Neural cell (in vitro differentiated cells): Measurements from ENCODE around the gene ZNF276. TPM values are rescaled to one million over a fixed set of nuclear protein-coding genes. Genes with fewer than 3 reads are reported as not detected.

Experiments
- H2AFZ ChIP-seq: fragments of 200-600, 300-800 bp; sonication (generic), shearing (Covaris generic); 2 replicates; pipeline ENCODE4 v1.6.0; 2014; ENCODE audit warnings: low read depth, mild to moderate bottlenecking, antibody characterized with exemption, low read length, moderate library complexity
- H3F3A ChIP-seq: fragments of 200-600 bp; shearing (Covaris generic); 2 replicates; pipeline ENCODE4 v1.6.1; 2016; ENCODE audit warnings: mild to moderate bottlenecking, moderate library complexity, mixed read lengths, antibody characterized with exemption, low read length; ENCODE audit not compliant: insufficient read depth, poor library complexity, severe bottlenecking
- H3K27ac ChIP-seq: fragments of 200-600, 300-800 bp; sonication (generic), shearing (Covaris generic); 2 replicates; pipeline ENCODE4 v1.5.1; 2014; ENCODE audit warnings: mild to moderate bottlenecking, low read length, moderate library complexity
- H3K27me3 ChIP-seq: fragments of 300-800, 200-600 bp; sonication (generic), shearing (Covaris generic); 2 replicates; pipeline ENCODE4 v1.6.0; 2014; ENCODE audit warnings: mild to moderate bottlenecking, low read depth, low read length, moderate library complexity; ENCODE audit not compliant: insufficient read depth
- H3K36me3 ChIP-seq: fragments of 300-800, 200-600 bp; sonication (generic), shearing (Covaris generic); 2 replicates; pipeline ENCODE4 v1.5.1; 2014; ENCODE audit warnings: mild to moderate bottlenecking, antibody characterized with exemption, low read length, moderate library complexity; ENCODE audit not compliant: insufficient read depth
- H3K4me2 ChIP-seq: fragments of 300-800, 200-600 bp; sonication (generic), shearing (Covaris generic); 2 replicates; pipeline ENCODE4 v1.6.0; 2014; ENCODE audit warnings: mild to moderate bottlenecking, low read length
- H3K4me3 ChIP-seq: fragments of 300-800, 200-600 bp; sonication (generic), shearing (Covaris generic); 2 replicates; pipeline ENCODE4 v1.5.1; 2014; ENCODE audit warnings: mild to moderate bottlenecking, low read length, moderate library complexity
- H3K79me2 ChIP-seq: fragments of 200-600 bp; shearing (Covaris generic); replicated peaks from 2 replicates; pipeline ENCODE4 v1.6.0; 2014; ENCODE audit warnings: mild to moderate bottlenecking, low read length, moderate library complexity; ENCODE audit not compliant: insufficient read depth
- H3K9ac ChIP-seq: fragments of 300-800, 200-600 bp; sonication (generic), shearing (Covaris generic); 2 replicates; pipeline ENCODE4 v1.6.1; 2016; ENCODE audit warnings: mild to moderate bottlenecking, low read length, mixed read lengths
- H3K9me2 ChIP-seq: fragments of 200-600 bp; shearing (Covaris generic); 2 replicates; pipeline ENCODE4 v1.6.1; 2016; ENCODE audit warnings: mild to moderate bottlenecking, low read length, mixed read lengths; ENCODE audit not compliant: insufficient read depth
- H3K9me3 ChIP-seq: fragments of 200-600, 300-800 bp; sonication (generic), shearing (Covaris generic); 2 replicates; pipeline ENCODE4 v1.6.1; 2016; ENCODE audit warnings: mild to moderate bottlenecking, mixed run types, low read length, moderate library complexity, mixed read lengths
- H4K20me1 ChIP-seq: fragments of 200-600 bp; shearing (Covaris generic); 2 replicates; pipeline ENCODE4 v1.6.1; 2016; ENCODE audit warnings: mild to moderate bottlenecking, mixed run types; ENCODE audit not compliant: insufficient read depth
- EP300 ChIP-seq: fragments of 450-650 bp; conservative IDR thresholded peaks from 2 replicates; pipeline ENCODE4 v1.6.1; 2014; ENCODE audit warnings: antibody characterized with exemption, mild to moderate bottlenecking, moderate library complexity; ENCODE audit not compliant: poor library complexity, severe bottlenecking
- EZH2 ChIP-seq: fragments of 200-600, 300-800 bp; shearing (Covaris generic), sonication (generic); IDR thresholded peaks from 2 replicates; pipeline ENCODE4 v1.6.1; 2014; ENCODE audit warnings: antibody characterized with exemption, low read length, borderline replicate concordance, mild to moderate bottlenecking; ENCODE audit not compliant: insufficient read depth, poor library complexity, severe bottlenecking
- MXI1 ChIP-seq: fragments of 450-650 bp; conservative IDR thresholded peaks from 2 replicates; pipeline ENCODE4 v1.6.1; 2014; ENCODE audit warnings: antibody characterized with exemption, mild to moderate bottlenecking; ENCODE audit not compliant: poor library complexity, severe bottlenecking
- POLR2AphosphoS5 ChIP-seq: IDR thresholded peaks from 2 replicates; pipeline ENCODE4 v1.6.1; 2012
- RAD21 ChIP-seq: fragments of 450-650 bp; conservative IDR thresholded peaks from 2 replicates; pipeline ENCODE4 v1.6.1; 2014; ENCODE audit warnings: antibody characterized with exemption, mild to moderate bottlenecking, moderate library complexity
- SMC3 ChIP-seq: fragments of 450-650 bp; conservative IDR thresholded peaks from 2 replicates; pipeline ENCODE4 v1.6.1; 2014; ENCODE audit warnings: antibody characterized with exemption, mild to moderate bottlenecking, moderate library complexity; ENCODE audit not compliant: poor library complexity
- TAF1 ChIP-seq: IDR thresholded peaks from 2 replicates; pipeline ENCODE4 v1.6.1; 2012; ENCODE audit warnings: low read depth
- polyA plus RNA-seq: library from polyadenylated mRNA; depleted of rRNA; stranded (reverse); fragments of >200 nt; gene quantifications from 2 replicates; pipeline ENCODE4 v1.2.3, GENCODE V29; 2014
- TF ChIP-seq, protein P1 (sequence below): IDR thresholded peaks from 2 replicates; pipeline ENCODE4 v1.6.1; 2012; ENCODE audit warnings: borderline replicate concordance
- TF ChIP-seq, protein P2 (sequence below): fragments of 450-650 bp; IDR thresholded peaks from 2 replicates; pipeline ENCODE4 v1.5.1; 2014; ENCODE audit warnings: antibody characterized with exemption, mild to moderate bottlenecking, moderate library complexity; ENCODE audit not compliant: poor library complexity, severe bottlenecking

Gene ZNF276
- polyA plus RNA-seq, 1 donor from 2014 or later = 35.4 TPM

DNA sequence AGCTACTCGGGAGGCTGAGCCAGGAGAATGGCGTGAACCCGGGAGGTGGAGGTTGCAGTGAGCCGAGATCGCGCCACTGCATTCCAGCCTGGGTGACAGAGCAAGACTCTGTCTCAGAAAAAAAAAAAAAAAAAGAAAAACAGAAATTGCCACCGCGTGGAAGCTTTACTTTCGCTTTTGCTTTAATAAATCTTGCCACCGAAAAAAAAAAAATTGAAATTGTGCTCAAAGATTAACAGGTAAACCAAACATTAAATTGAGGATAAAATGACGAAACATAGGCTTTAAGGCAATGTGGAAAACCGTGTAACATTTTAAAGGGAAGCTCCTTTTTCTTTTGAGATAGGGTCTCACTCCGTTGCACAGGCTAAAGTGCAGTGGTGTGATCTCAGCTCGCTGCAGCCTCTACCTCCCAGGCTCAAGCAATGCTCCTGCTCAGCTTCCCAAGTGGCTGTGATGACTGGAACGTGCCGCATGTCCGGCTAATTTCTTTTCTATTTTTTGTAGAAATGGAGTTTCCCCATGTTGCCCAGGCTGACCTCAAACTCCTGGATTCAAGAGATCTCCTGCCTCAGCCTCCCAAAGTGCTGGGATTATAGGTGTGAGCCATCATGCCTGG, 40.1 kb downstream of the ZNF276 start:
- Histone ChIP-seq H3F3A (no peaks in the 10 kb centered on the region), H2AFZ (no peak overlapping the region), H3K9ac (no peak overlapping the region), H3K27me3 (no peaks in the 10 kb centered on the region), H3K4me3 (no peak overlapping the region), H3K79me2 (no peaks in the 10 kb centered on the region), H3K9me3 (no peaks in the 10 kb centered on the region), H3K36me3 (no peaks in the 10 kb centered on the region), H3K4me2 (no peak overlapping the region), H4K20me1 (no peaks in the 10 kb centered on the region), H3K27ac (no peak overlapping the region), H3K9me2 (no peaks in the 10 kb centered on the region)
- no peak for TF ChIP-seq EP300
- no peak for TF ChIP-seq SMC3
- no peak for TF ChIP-seq EZH2
- TF ChIP-seq, protein P1, sequence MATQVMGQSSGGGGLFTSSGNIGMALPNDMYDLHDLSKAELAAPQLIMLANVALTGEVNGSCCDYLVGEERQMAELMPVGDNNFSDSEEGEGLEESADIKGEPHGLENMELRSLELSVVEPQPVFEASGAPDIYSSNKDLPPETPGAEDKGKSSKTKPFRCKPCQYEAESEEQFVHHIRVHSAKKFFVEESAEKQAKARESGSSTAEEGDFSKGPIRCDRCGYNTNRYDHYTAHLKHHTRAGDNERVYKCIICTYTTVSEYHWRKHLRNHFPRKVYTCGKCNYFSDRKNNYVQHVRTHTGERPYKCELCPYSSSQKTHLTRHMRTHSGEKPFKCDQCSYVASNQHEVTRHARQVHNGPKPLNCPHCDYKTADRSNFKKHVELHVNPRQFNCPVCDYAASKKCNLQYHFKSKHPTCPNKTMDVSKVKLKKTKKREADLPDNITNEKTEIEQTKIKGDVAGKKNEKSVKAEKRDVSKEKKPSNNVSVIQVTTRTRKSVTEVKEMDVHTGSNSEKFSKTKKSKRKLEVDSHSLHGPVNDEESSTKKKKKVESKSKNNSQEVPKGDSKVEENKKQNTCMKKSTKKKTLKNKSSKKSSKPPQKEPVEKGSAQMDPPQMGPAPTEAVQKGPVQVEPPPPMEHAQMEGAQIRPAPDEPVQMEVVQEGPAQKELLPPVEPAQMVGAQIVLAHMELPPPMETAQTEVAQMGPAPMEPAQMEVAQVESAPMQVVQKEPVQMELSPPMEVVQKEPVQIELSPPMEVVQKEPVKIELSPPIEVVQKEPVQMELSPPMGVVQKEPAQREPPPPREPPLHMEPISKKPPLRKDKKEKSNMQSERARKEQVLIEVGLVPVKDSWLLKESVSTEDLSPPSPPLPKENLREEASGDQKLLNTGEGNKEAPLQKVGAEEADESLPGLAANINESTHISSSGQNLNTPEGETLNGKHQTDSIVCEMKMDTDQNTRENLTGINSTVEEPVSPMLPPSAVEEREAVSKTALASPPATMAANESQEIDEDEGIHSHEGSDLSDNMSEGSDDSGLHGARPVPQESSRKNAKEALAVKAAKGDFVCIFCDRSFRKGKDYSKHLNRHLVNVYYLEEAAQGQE = no peak
- TF ChIP-seq TAF1 = no peak
- TF ChIP-seq RAD21 = no peak
- no peak for TF ChIP-seq MXI1
- TF ChIP-seq, protein P2, sequence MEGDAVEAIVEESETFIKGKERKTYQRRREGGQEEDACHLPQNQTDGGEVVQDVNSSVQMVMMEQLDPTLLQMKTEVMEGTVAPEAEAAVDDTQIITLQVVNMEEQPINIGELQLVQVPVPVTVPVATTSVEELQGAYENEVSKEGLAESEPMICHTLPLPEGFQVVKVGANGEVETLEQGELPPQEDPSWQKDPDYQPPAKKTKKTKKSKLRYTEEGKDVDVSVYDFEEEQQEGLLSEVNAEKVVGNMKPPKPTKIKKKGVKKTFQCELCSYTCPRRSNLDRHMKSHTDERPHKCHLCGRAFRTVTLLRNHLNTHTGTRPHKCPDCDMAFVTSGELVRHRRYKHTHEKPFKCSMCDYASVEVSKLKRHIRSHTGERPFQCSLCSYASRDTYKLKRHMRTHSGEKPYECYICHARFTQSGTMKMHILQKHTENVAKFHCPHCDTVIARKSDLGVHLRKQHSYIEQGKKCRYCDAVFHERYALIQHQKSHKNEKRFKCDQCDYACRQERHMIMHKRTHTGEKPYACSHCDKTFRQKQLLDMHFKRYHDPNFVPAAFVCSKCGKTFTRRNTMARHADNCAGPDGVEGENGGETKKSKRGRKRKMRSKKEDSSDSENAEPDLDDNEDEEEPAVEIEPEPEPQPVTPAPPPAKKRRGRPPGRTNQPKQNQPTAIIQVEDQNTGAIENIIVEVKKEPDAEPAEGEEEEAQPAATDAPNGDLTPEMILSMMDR = no peak

DNA sequence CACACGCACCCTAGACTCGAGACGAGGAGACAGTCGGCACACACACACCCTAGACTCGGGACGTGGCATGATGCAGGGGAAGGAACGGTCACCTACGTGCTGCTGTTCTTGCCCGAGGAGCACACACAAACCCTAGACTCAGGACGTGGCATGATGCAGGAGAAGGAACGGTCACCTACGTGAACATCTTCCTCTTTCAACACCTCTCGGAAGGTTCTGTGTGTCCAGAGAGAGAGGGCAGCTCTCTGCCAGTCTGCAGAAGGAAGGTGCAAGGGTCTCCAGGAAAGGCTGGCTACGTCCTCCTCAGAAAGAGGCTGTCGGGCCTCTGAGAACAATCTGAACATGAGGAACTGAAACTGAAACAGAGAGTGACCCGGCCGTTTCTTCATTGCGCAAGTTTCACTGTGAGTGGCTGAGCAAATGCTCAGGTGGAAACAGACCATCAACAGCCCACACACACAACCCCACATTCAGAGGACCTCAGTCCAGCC, 43.4 kb downstream of the ZNF276 start:
- H3K9me2 ChIP-seq = no peaks in the 10 kb centered on the region
- H3K4me2 ChIP-seq = no peak overlapping the region
- H3F3A ChIP-seq = no peaks in the 10 kb centered on the region
- no peak overlapping the region for H3K9ac ChIP-seq
- no peaks in the 10 kb centered on the region for H4K20me1 ChIP-seq
- no peak overlapping the region for H3K27ac ChIP-seq
- no peak overlapping the region for H3K4me3 ChIP-seq
- no peaks in the 10 kb centered on the region for H3K36me3 ChIP-seq
- H3K9me3 ChIP-seq = no peaks in the 10 kb centered on the region
- no peaks in the 10 kb centered on the region for H3K79me2 ChIP-seq
- H3K27me3 ChIP-seq = no peaks in the 10 kb centered on the region
- no peak overlapping the region for H2AFZ ChIP-seq
- TF ChIP-seq EP300 = no peak
- no peak for TF ChIP-seq MXI1
- TF ChIP-seq POLR2AphosphoS5 = no peak
- TF ChIP-seq, protein P1 = no peak
- TF ChIP-seq, protein P2 = no peak
- TF ChIP-seq SMC3 = no peak
- TF ChIP-seq EZH2 = no peak
